Stimulated activated CD8-positive, alpha-beta memory T cell treated with anti-CD3 and anti-CD28 coated beads, Interleukin-4, amount 100 ng/mL, for 4 hours (primary cell): ENCODE measurements around the gene RFTN2.
"Not testable (repeated sequence)": the region's sequence is repeated elsewhere in the genome, so short reads cannot be mapped to it uniquely, and the experiment has no call there.

Experiments
- DNase-seq, 2 donors: peaks; one replicate each; pipeline ENCODE4 v3.0.0-alpha.2; 2020; ENCODE audit warnings: low read depth in 2 of 2, low spot score in 1 of 2

The RFTN2 gene

GRCh38 chr2:197555467-197555866 lies 119.9 kb downstream of the RFTN2 start:
- DNase-seq: no peak

- not testable (repeated sequence) for DNase-seq
These were observed 124.1 kb downstream of the RFTN2 start for GRCh38 chr2:197551260-197551659.

- no peak for DNase-seq
These were observed 126.8 kb downstream of the RFTN2 start for GRCh38 chr2:197548582-197548981.

- DNase-seq: no peak
These were observed 128.1 kb downstream of the RFTN2 start for GRCh38 chr2:197547163-197547900.

GRCh38 chr2:197543206-197543605 lies 132.2 kb downstream of the RFTN2 start:
- no peak for DNase-seq

GRCh38 chr2:197539734-197540133 lies 135.7 kb downstream of the RFTN2 start:
- no peak for DNase-seq

GRCh38 chr2:197538412-197538811 lies 137.0 kb downstream of the RFTN2 start:
- DNase-seq: no peak
